ENCODE results near the gene MATR3.

DNA sequence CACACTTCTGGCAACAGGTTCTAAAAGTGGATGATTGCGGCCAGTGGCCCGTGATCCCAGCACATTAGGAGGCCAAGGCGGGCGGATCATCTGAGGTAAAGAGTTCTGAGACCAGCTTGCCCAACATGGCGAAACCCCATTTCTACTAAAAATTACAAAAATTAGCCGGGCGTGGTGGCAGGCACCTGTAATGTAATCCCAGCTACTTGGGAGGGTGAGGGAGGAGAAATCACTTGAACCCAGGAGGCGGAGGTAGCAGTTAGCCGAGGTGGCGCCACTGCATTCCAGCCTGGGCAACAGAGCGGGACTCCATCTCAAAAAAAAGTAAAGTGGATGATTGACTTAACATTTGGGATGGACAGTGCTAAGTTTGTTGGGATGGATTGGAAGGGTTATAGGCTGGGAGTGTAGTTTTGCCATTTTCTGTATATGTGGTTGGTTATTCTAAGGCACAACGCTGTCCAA lies 3.4 kb downstream of the MATR3 start:
- no peak for TF ChIP-seq TAF1 (IDR thresholded peaks at IDR 0.05; ENCODE audit: borderline replicate concordance, insufficient read depth, low read length)
- TF ChIP-seq POLR2AphosphoS5 (IDR thresholded peaks at IDR 0.05; ENCODE audit: low read depth, low read length) = no peak
- TF ChIP-seq, protein P1, sequence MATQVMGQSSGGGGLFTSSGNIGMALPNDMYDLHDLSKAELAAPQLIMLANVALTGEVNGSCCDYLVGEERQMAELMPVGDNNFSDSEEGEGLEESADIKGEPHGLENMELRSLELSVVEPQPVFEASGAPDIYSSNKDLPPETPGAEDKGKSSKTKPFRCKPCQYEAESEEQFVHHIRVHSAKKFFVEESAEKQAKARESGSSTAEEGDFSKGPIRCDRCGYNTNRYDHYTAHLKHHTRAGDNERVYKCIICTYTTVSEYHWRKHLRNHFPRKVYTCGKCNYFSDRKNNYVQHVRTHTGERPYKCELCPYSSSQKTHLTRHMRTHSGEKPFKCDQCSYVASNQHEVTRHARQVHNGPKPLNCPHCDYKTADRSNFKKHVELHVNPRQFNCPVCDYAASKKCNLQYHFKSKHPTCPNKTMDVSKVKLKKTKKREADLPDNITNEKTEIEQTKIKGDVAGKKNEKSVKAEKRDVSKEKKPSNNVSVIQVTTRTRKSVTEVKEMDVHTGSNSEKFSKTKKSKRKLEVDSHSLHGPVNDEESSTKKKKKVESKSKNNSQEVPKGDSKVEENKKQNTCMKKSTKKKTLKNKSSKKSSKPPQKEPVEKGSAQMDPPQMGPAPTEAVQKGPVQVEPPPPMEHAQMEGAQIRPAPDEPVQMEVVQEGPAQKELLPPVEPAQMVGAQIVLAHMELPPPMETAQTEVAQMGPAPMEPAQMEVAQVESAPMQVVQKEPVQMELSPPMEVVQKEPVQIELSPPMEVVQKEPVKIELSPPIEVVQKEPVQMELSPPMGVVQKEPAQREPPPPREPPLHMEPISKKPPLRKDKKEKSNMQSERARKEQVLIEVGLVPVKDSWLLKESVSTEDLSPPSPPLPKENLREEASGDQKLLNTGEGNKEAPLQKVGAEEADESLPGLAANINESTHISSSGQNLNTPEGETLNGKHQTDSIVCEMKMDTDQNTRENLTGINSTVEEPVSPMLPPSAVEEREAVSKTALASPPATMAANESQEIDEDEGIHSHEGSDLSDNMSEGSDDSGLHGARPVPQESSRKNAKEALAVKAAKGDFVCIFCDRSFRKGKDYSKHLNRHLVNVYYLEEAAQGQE (IDR thresholded peaks at IDR 0.05; ENCODE audit: insufficient read depth in 1 of 2, low read depth in 2 of 2, low read length in 2 of 2) = no peak
- no peak for TF ChIP-seq FOXP2 (optimal IDR thresholded peaks at IDR 0.05; ENCODE audit: borderline replicate concordance, extremely low read depth, extremely low read length, insufficient read depth)
